Neural crest cell (in vitro differentiated cells): ENCODE results near the gene CSRP1. TPM values are rescaled to one million over a fixed set of nuclear protein-coding genes. Genes with fewer than 3 reads are reported as not detected.

Source experiments
- DNase-seq: peaks from one replicate; pipeline ENCODE4 v3.0.0; 2021; ENCODE audit warnings: low read depth, mixed read lengths, low spot score
- H3K27ac Mint-ChIP-seq: one replicate; pipeline ENCODE4 v1.8.0; 2021; ENCODE audit warnings: mild to moderate bottlenecking, mixed read lengths; ENCODE audit not compliant: unreplicated experiment
- H3K27me3 Mint-ChIP-seq: 2 replicates; pipeline ENCODE4 v1.8.0; 2021; ENCODE audit warnings: low read depth, mild to moderate bottlenecking, mixed read lengths
- H3K36me3 Mint-ChIP-seq: 2 replicates; pipeline ENCODE4 v1.8.0; 2021; ENCODE audit warnings: low read depth, mild to moderate bottlenecking, mixed read lengths
- H3K4me1 Mint-ChIP-seq: 2 replicates; pipeline ENCODE4 v1.8.0; 2021; ENCODE audit warnings: mixed read lengths
- H3K4me3 Mint-ChIP-seq: one replicate; pipeline ENCODE4 v1.8.0; 2021; ENCODE audit warnings: mild to moderate bottlenecking, mixed read lengths
- H3K9me3 Mint-ChIP-seq: 2 replicates; pipeline ENCODE4 v1.8.0; 2021; ENCODE audit warnings: mixed read lengths
- total RNA-seq: library from RNA; stranded (reverse); gene quantifications from 2 replicates; pipeline ENCODE4 v1.2.1, GENCODE V29; 2021
- TF ChIP-seq, protein P1 (sequence below): fragments of 200-600 bp; sonication (generic); conservative IDR thresholded peaks from 2 replicates; pipeline ENCODE4 v1.5.0; 2021; ENCODE audit warnings: antibody characterized with exemption, mild to moderate bottlenecking

CSRP1 gene
- total RNA-seq, 1 donor from 2014 or later, result 1.5 TPM

GRCh38 chr1:201507360-201507675, 395 bp upstream of the CSRP1 start:
- Mint-ChIP-seq H3K36me3 (no peaks in the 10 kb centered on the region), H3K27ac (no peak overlapping the region), H3K4me3 (no peak overlapping the region), H3K9me3 (no peaks in the 10 kb centered on the region), H3K27me3 (peaks cover 4% of the 10 kb centered on the region), H3K4me1 (peaks cover 38% of the 10 kb centered on the region)
- no peak for DNase-seq
- TF ChIP-seq, protein P1, sequence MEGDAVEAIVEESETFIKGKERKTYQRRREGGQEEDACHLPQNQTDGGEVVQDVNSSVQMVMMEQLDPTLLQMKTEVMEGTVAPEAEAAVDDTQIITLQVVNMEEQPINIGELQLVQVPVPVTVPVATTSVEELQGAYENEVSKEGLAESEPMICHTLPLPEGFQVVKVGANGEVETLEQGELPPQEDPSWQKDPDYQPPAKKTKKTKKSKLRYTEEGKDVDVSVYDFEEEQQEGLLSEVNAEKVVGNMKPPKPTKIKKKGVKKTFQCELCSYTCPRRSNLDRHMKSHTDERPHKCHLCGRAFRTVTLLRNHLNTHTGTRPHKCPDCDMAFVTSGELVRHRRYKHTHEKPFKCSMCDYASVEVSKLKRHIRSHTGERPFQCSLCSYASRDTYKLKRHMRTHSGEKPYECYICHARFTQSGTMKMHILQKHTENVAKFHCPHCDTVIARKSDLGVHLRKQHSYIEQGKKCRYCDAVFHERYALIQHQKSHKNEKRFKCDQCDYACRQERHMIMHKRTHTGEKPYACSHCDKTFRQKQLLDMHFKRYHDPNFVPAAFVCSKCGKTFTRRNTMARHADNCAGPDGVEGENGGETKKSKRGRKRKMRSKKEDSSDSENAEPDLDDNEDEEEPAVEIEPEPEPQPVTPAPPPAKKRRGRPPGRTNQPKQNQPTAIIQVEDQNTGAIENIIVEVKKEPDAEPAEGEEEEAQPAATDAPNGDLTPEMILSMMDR, result no peak

- H3K27ac Mint-ChIP-seq, result peak overlapping the region; percentile 28
- no peak overlapping the region for H3K4me3 Mint-ChIP-seq
- no peak for DNase-seq
- H3K9me3 Mint-ChIP-seq, result no peaks in the 10 kb centered on the region
- H3K27me3 Mint-ChIP-seq, result peaks cover 4% of the 10 kb centered on the region
- peaks cover 36% of the 10 kb centered on the region for H3K4me1 Mint-ChIP-seq
- TF ChIP-seq, protein P1, result no peak
- no peaks in the 10 kb centered on the region for H3K36me3 Mint-ChIP-seq
These were observed 831 bp downstream of the CSRP1 start for GRCh38 chr1:201506092-201506491.

GRCh38 chr1:201505503-201505890, 1.4 kb downstream of the CSRP1 start:
- H3K36me3 Mint-ChIP-seq, result no peaks in the 10 kb centered on the region
- no peak overlapping the region for H3K27ac Mint-ChIP-seq
- no peaks in the 10 kb centered on the region for H3K9me3 Mint-ChIP-seq
- H3K4me1 Mint-ChIP-seq, result peaks cover 42% of the 10 kb centered on the region
- no peak overlapping the region for H3K4me3 Mint-ChIP-seq
- H3K27me3 Mint-ChIP-seq, result peaks cover 4% of the 10 kb centered on the region
- DNase-seq, result no peak
- TF ChIP-seq, protein P1, result no peak

DNA sequence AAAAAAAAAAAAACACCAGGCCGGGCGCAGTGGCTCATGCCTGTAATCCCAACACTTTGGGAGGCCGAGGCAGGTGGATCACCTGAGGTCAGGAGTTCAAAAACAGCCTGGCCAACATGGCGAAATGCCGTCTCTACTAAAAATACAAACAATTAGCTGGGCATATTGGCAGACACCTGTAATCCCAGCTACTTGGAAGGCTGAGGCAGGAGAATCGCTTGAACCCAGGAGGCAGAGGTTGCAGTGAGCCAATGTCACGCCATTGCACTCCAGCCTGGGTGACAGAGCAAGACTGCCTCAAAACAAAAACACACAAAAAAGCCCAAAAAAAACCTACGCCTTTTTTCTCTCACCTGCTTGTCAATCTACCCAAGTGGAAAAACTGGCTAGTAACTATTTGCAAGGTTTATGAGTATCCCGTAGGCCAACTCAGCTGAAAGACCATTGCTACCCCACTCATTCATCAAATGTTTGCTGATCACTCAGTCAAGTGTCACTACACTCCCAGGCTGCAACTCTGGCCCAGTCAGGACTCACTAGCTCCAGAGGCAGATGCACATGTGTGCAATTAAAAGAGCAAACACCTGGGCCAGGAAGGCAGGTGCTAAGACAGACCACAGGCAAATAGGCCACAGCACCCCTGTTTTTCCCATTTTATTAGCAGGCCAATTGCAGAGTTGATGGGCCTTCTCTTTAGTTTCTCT, 2.0 kb downstream of the CSRP1 start:
- no peak overlapping the region for H3K4me3 Mint-ChIP-seq
- no peak for DNase-seq
- peaks cover 4% of the 10 kb centered on the region for H3K27me3 Mint-ChIP-seq
- peaks cover 48% of the 10 kb centered on the region for H3K4me1 Mint-ChIP-seq
- no peaks in the 10 kb centered on the region for H3K9me3 Mint-ChIP-seq
- H3K36me3 Mint-ChIP-seq, result no peaks in the 10 kb centered on the region
- H3K27ac Mint-ChIP-seq, result peak overlapping the region; percentile 81
- TF ChIP-seq, protein P1, result no peak

- Mint-ChIP-seq H3K36me3 (no peaks in the 10 kb centered on the region), H3K9me3 (no peaks in the 10 kb centered on the region), H3K4me1 (peaks cover 54% of the 10 kb centered on the region), H3K27ac (no peak overlapping the region), H3K4me3 (no peak overlapping the region), H3K27me3 (peaks cover 4% of the 10 kb centered on the region)
- DNase-seq, result no peak
- TF ChIP-seq, protein P1, result no peak
These were observed 2.7 kb downstream of the CSRP1 start for GRCh38 chr1:201504179-201504631.
